Osteocyte (in vitro differentiated cells): Measurements from ENCODE around the gene CRTAP. TPM values are rescaled to one million over a fixed set of nuclear protein-coding genes. Genes with fewer than 3 reads are reported as not detected.
A peak's percentile ranks its signal among the peaks of the same experiment; 100 is the strongest.

Experiments
- DNase-seq: peaks from one replicate; pipeline ENCODE4 v3.0.0; 2021; ENCODE audit warnings: mixed read lengths; ENCODE audit not compliant: unreplicated experiment; ENCODE audit errors: extremely low spot score
- H3K27ac Mint-ChIP-seq: one replicate; pipeline ENCODE4 v1.8.0; 2021; ENCODE audit warnings: mild to moderate bottlenecking, mixed read lengths; ENCODE audit not compliant: unreplicated experiment
- H3K27me3 Mint-ChIP-seq: one replicate; pipeline ENCODE4 v1.8.0; 2021; ENCODE audit warnings: mixed read lengths; ENCODE audit not compliant: unreplicated experiment
- H3K36me3 Mint-ChIP-seq: one replicate; pipeline ENCODE4 v1.8.0; 2021; ENCODE audit warnings: mixed read lengths; ENCODE audit not compliant: unreplicated experiment
- H3K4me1 Mint-ChIP-seq: one replicate; pipeline ENCODE4 v1.8.0; 2021; ENCODE audit warnings: mixed read lengths; ENCODE audit not compliant: unreplicated experiment
- H3K4me3 Mint-ChIP-seq: one replicate; pipeline ENCODE4 v1.8.0; 2021; ENCODE audit warnings: mild to moderate bottlenecking, moderate library complexity, mixed read lengths; ENCODE audit not compliant: unreplicated experiment
- H3K9me3 Mint-ChIP-seq: one replicate; pipeline ENCODE4 v1.8.0; 2021; ENCODE audit warnings: mixed read lengths; ENCODE audit not compliant: unreplicated experiment
- total RNA-seq: library from RNA; stranded (reverse); gene quantifications from 2 replicates; pipeline ENCODE4 v1.2.1, GENCODE V29; 2021
- TF ChIP-seq, protein P1 (sequence below): fragments of 200-600 bp; sonication (generic); IDR thresholded peaks from 2 replicates; pipeline ENCODE4 v1.5.0; 2021; ENCODE audit warnings: antibody characterized with exemption, mild to moderate bottlenecking, moderate library complexity

The CRTAP gene
- total RNA-seq, 1 donor from 2014 or later = 308 TPM

DNA sequence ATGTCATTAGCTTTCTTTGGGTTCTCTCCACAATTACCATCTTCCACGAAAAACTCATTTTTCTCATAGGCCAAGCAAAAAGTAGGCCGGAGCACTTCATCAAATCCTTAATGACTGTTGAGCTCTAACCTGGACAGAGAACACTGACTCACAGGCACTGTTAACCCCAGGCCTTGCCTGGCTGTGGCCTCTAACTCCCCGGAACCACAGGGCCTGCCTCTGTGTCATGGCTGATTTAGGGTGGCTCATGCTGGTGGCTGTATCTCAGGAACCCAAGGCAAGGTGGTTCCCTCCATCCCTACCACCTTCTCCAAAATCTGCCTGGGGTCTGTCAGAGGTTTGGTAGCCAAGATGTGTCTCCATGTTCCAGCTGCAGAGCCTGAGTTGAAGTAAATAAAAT is 3.6 kb downstream of the CRTAP start:
- Mint-ChIP-seq H3K9me3 (no peaks in the 10 kb centered on the region), H3K36me3 (peaks cover 14% of the 10 kb centered on the region), H3K4me1 (peaks cover 46% of the 10 kb centered on the region), H3K27me3 (no peaks in the 10 kb centered on the region), H3K4me3 (no peak overlapping the region), H3K27ac (no peak overlapping the region)
- peak; percentile 65 for DNase-seq
- TF ChIP-seq, protein P1, sequence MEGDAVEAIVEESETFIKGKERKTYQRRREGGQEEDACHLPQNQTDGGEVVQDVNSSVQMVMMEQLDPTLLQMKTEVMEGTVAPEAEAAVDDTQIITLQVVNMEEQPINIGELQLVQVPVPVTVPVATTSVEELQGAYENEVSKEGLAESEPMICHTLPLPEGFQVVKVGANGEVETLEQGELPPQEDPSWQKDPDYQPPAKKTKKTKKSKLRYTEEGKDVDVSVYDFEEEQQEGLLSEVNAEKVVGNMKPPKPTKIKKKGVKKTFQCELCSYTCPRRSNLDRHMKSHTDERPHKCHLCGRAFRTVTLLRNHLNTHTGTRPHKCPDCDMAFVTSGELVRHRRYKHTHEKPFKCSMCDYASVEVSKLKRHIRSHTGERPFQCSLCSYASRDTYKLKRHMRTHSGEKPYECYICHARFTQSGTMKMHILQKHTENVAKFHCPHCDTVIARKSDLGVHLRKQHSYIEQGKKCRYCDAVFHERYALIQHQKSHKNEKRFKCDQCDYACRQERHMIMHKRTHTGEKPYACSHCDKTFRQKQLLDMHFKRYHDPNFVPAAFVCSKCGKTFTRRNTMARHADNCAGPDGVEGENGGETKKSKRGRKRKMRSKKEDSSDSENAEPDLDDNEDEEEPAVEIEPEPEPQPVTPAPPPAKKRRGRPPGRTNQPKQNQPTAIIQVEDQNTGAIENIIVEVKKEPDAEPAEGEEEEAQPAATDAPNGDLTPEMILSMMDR = no peak

DNA sequence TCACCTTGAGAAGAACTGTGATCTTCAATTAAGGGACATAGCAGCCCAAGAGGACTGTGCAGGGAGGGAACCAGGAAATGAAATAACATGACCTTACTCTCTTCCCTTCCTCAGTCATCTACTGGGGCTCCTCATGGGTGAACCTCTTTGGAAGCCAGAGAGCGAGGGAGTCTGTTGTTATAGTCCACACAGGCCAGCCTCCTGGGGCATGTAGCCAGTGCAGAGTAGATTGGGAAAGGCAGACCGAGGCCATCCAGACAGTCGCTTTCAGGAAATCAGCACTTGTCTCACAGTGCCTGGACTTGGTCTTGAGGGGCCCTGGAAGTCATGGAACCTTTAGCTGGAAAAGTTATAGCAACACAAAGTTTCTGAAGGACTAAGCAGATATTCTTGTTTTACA is 6.1 kb downstream of the CRTAP start:
- no peaks in the 10 kb centered on the region for H3K27me3 Mint-ChIP-seq
- H3K4me3 Mint-ChIP-seq = no peak overlapping the region
- TF ChIP-seq, protein P1 = no peak
- peaks cover 33% of the 10 kb centered on the region for H3K4me1 Mint-ChIP-seq
- no peak overlapping the region for H3K27ac Mint-ChIP-seq
- H3K36me3 Mint-ChIP-seq = peaks cover 31% of the 10 kb centered on the region
- no peaks in the 10 kb centered on the region for H3K9me3 Mint-ChIP-seq
- peak; percentile 34 for DNase-seq

DNA sequence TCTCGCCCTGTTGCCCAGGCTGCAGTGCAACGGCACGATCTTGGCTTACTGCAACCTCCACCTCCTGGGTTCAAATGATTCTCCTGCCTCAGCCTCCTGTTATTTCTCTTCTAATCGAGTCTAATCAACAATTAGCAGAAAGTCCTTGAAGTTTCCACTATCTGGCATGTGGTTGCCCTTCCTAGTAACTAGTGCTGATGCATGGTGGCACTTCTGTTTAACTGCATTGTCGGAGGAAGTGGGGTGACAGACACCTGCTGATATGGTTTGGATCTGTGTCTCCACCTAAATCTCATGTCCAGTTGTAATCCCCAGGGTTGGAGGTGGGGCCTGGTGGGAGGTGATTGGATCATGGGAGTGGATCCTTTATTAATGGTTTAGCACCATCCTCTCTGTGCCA is 9.2 kb downstream of the CRTAP start:
- no peak for DNase-seq
- Mint-ChIP-seq H3K27me3 (no peaks in the 10 kb centered on the region), H3K36me3 (peaks cover 47% of the 10 kb centered on the region), H3K4me1 (peaks cover 8% of the 10 kb centered on the region), H3K9me3 (no peaks in the 10 kb centered on the region), H3K4me3 (no peak overlapping the region), H3K27ac (no peak overlapping the region)
- TF ChIP-seq, protein P1 = no peak

DNA sequence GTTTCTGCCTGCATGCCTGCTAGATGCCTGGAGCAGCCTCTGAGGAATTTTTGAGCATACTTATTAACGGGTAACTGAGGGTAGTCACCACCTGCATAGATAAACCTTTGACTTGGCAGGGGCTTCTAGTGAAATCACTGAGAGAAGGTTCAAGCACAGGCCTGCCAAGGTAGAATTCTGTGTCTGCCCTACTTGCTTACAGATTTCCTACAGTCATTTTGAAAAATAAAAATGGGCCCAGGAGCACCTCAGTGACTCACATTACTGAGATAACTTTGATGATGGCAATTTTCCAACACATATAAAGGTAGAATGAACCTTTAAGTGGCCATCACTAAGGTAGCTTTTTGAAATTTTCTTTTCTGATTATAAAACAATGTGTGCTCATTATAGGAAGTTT is 10.8 kb downstream of the CRTAP start:
- peaks cover 44% of the 10 kb centered on the region for H3K36me3 Mint-ChIP-seq
- TF ChIP-seq, protein P1 = no peak
- H3K4me1 Mint-ChIP-seq = peaks cover under 1% of the 10 kb centered on the region
- H3K9me3 Mint-ChIP-seq = no peaks in the 10 kb centered on the region
- no peak for DNase-seq
- H3K27ac Mint-ChIP-seq = no peak overlapping the region
- no peaks in the 10 kb centered on the region for H3K27me3 Mint-ChIP-seq
- H3K4me3 Mint-ChIP-seq = no peak overlapping the region

DNA sequence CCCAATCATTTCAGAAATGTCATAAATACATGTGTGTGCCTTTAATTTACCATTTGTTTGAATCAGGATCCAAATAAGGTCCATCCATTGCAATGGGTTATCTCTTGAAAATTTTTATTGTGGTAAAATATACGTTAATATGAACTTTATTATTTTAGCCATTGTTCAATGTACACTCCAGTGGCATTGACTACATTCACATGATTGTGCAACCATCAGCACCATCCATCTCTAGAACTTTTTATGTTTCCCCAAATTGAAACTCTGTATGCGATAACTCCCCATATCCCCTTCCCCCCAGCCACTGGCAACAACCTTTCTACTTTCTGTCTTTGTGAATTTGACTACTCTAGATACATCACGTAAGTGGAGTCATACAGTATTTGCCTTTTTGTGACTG is 12.0 kb downstream of the CRTAP start:
- H3K4me1 Mint-ChIP-seq = no peaks in the 10 kb centered on the region
- no peak overlapping the region for H3K4me3 Mint-ChIP-seq
- H3K9me3 Mint-ChIP-seq = no peaks in the 10 kb centered on the region
- TF ChIP-seq, protein P1 = no peak
- peak; percentile 2 for DNase-seq
- H3K27ac Mint-ChIP-seq = no peak overlapping the region
- H3K36me3 Mint-ChIP-seq = peaks cover 39% of the 10 kb centered on the region
- H3K27me3 Mint-ChIP-seq = no peaks in the 10 kb centered on the region
